Keratinocyte (primary cell): ENCODE data around the gene PLBD2. TPM values are rescaled to one million over a fixed set of nuclear protein-coding genes. Genes with fewer than 3 reads are reported as not detected.

Experiments used
- DNase-seq: peaks from one replicate; pipeline ENCODE4 v3.0.0-alpha.2; 2011; ENCODE audit warnings: low read depth, missing footprints, low spot score
- FAIRE-seq: peaks from 2 replicates; lab custom pipeline; 2011; peaks lifted over from hg19 to GRCh38; lab: Jason Lieb, UNC
- H2AFZ ChIP-seq: 2 replicates; pipeline ENCODE4 v1.6.0; 2012; ENCODE audit warnings: low read length, control low read depth, inconsistent platforms; ENCODE audit not compliant: control insufficient read depth
- H3K27ac ChIP-seq: 2 replicates; pipeline ENCODE4 v1.5.1; 2011; ENCODE audit warnings: low read length; ENCODE audit not compliant: control insufficient read depth, insufficient read depth
- H3K27me3 ChIP-seq: 3 replicates; pipeline ENCODE4 v1.6.0; 2011; ENCODE audit warnings: low read length; ENCODE audit not compliant: control insufficient read depth, insufficient read depth; ENCODE audit errors: extremely low read depth
- H3K36me3 ChIP-seq, 2 experiments: 2 replicates in 1 of 2; 3 replicates in 1 of 2; pipeline ENCODE4 v1.5.1; 2011; ENCODE audit warnings: low read length in 2 of 2, mild to moderate bottlenecking in 1 of 2; ENCODE audit not compliant: control insufficient read depth in 2 of 2, insufficient read depth in 2 of 2; ENCODE audit errors: extremely low read depth in 1 of 2
- H3K4me1 ChIP-seq: 3 replicates; pipeline ENCODE4 v1.5.1; 2011; ENCODE audit warnings: low read length; ENCODE audit not compliant: control insufficient read depth, insufficient read depth; ENCODE audit errors: extremely low read depth
- H3K4me2 ChIP-seq: 3 replicates; pipeline ENCODE4 v1.6.0; 2011; ENCODE audit warnings: low read depth, low read length; ENCODE audit not compliant: control insufficient read depth, insufficient read depth; ENCODE audit errors: extremely low read depth
- H3K4me3 ChIP-seq, 3 experiments: fragments of 200-600 bp in 1 of 3; sonication (generic) in 1 of 3; 2 replicates in 2 of 3; 3 replicates in 1 of 3; pipeline ENCODE4 v1.5.1; 2011 to 2016; ENCODE audit warnings: low read length in 3 of 3, mild to moderate bottlenecking in 3 of 3, control low read depth in 2 of 3, inconsistent platforms in 1 of 3, low read depth in 1 of 3, mixed read lengths in 1 of 3, mixed run types in 1 of 3, moderate library complexity in 1 of 3; ENCODE audit not compliant: control insufficient read depth in 2 of 3, insufficient read depth in 2 of 3; ENCODE audit errors: extremely low read depth in 1 of 3
- H3K79me2 ChIP-seq: 2 replicates; pipeline ENCODE4 v1.6.0; 2012; ENCODE audit warnings: low read length; ENCODE audit not compliant: control insufficient read depth, insufficient read depth
- H3K9ac ChIP-seq: 3 replicates; pipeline ENCODE4 v1.6.0; 2011; ENCODE audit warnings: low read length; ENCODE audit not compliant: control insufficient read depth, insufficient read depth; ENCODE audit errors: extremely low read depth
- H3K9me1 ChIP-seq: 3 replicates; pipeline ENCODE4 v1.6.0; 2011; ENCODE audit warnings: low read length; ENCODE audit not compliant: control insufficient read depth, insufficient read depth; ENCODE audit errors: extremely low read depth
- H3K9me3 ChIP-seq: 2 replicates; pipeline ENCODE4 v1.5.1; 2012; ENCODE audit warnings: low read depth, low read length; ENCODE audit not compliant: control insufficient read depth
- H4K20me1 ChIP-seq: 3 replicates; pipeline ENCODE4 v1.6.0; 2011; ENCODE audit warnings: low read length; ENCODE audit not compliant: control insufficient read depth, insufficient read depth; ENCODE audit errors: extremely low read depth
- EZH2 ChIP-seq: IDR thresholded peaks from one replicate; pipeline ENCODE4 v1.6.1; 2012; ENCODE audit warnings: inconsistent platforms, mild to moderate bottlenecking, low read length, moderate library complexity
- dilution Hi-C: fragments of 300-500 bp; cut with MboI; formaldehyde crosslinking; loops from one replicate; pipeline ENCODE4 v1.7.0; 2020; ENCODE audit warnings: low sequenced_read_pairs; ENCODE audit not compliant: extremely low pct_ligation_motif_present
- polyA plus RNA-seq, 5 experiments: library from polyadenylated mRNA; depleted of rRNA in 3 of 5; stranded (reverse) in 3 of 5; stranded (forward) in 1 of 5; unstranded in 1 of 5; fragments of >200 nt; gene quantifications; 1 replicate in 1 of 5; 2 replicates in 3 of 5; 3 replicates in 1 of 5; pipeline versions ENCODE4 v1.2.1 to v1.2.3, GENCODE V29; 2011 to 2012; ENCODE audit warnings: missing spikeins in 2 of 5, low read depth in 1 of 5, low replicate concordance in 1 of 5
- TF ChIP-seq, protein P1 (sequence below), 3 experiments: IDR thresholded peaks in 1 of 3; conservative IDR thresholded peaks in 1 of 3; optimal IDR thresholded peaks in 1 of 3; 2 replicates in 2 of 3; 3 replicates in 1 of 3; pipeline versions ENCODE3 to v1.5.1; 2011; ENCODE audit warnings: low read length in 3 of 3, mild to moderate bottlenecking in 3 of 3, moderate library complexity in 2 of 3, control low read depth in 1 of 3, inconsistent platforms in 1 of 3; ENCODE audit not compliant: insufficient read depth in 2 of 3; ENCODE audit errors: extremely low read depth in 1 of 3

Gene PLBD2
- polyA plus RNA-seq, 1 donor (not counting 4 experiments of a cell fraction or from before 2014, with no cell fraction given): 12.9 TPM

DNA sequence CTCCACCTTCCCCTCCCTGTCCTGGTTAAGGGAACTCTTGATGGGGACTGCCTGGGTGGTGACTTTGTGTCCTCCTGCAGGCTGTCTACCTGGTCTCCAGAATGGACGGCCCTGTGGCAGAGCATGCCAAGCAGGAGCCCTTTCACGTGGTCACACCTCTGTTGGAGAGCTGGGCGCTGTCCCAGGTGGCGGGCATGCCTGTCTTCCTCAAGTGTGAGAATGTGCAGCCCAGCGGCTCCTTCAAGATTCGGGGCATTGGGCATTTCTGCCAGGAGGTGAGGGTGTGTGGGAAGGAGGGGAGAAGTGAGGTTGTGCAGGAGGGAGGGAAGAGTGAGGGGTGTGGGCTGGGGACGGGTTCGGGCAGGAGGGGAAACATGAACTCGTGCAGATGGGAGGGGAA is 69.5 kb downstream of the PLBD2 start:
- Histone ChIP-seq H3K9me3 (no peaks in the 10 kb centered on the region), H3K27ac (no peak overlapping the region), H3K79me2 (no peaks in the 10 kb centered on the region), H2AFZ (no peak overlapping the region), H3K4me3 (no peak overlapping the region), H3K4me1 (peaks cover under 1% of the 10 kb centered on the region), H3K9me1 (no peaks in the 10 kb centered on the region), H3K27me3 (no peaks in the 10 kb centered on the region), H3K9ac (no peak overlapping the region), H3K36me3 (no peaks in the 10 kb centered on the region), H4K20me1 (no peaks in the 10 kb centered on the region), H3K4me2 (no peak overlapping the region)
- no peak for FAIRE-seq
- dilution Hi-C loops: no loop called here
- no peak for DNase-seq
- no peak for TF ChIP-seq EZH2
- TF ChIP-seq, protein P1, sequence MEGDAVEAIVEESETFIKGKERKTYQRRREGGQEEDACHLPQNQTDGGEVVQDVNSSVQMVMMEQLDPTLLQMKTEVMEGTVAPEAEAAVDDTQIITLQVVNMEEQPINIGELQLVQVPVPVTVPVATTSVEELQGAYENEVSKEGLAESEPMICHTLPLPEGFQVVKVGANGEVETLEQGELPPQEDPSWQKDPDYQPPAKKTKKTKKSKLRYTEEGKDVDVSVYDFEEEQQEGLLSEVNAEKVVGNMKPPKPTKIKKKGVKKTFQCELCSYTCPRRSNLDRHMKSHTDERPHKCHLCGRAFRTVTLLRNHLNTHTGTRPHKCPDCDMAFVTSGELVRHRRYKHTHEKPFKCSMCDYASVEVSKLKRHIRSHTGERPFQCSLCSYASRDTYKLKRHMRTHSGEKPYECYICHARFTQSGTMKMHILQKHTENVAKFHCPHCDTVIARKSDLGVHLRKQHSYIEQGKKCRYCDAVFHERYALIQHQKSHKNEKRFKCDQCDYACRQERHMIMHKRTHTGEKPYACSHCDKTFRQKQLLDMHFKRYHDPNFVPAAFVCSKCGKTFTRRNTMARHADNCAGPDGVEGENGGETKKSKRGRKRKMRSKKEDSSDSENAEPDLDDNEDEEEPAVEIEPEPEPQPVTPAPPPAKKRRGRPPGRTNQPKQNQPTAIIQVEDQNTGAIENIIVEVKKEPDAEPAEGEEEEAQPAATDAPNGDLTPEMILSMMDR (optimal IDR thresholded peaks at IDR 0.05 in 1 of 3, IDR thresholded peaks at IDR 0.05 in 1 of 3, conservative IDR thresholded peaks at IDR 0.05 in 1 of 3; ENCODE audit: extremely low read depth in 1 of 3, insufficient read depth in 2 of 3, low read length in 3 of 3): no peak

DNA sequence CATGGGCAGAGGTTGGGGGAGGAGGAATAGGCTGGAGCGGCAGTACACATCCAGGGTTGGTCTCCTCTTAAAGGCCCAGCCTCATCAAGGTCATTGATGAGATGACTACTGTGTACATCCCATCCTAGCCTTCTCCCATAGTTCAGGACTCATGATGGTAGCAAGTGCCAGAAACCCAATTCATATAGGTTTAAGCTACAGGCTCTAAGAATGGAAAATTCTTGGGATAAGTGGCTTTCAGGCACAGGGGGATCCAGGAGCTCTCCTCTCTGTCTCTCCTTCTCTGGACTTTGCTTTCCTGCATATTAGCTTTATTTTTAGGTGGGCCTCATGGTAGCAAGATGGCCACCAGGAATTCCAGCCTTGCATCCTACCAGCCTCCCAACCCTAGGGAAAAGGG is 70.1 kb downstream of the PLBD2 start:
- Histone ChIP-seq H2AFZ (no peak overlapping the region), H3K9ac (no peak overlapping the region), H3K4me2 (no peak overlapping the region), H3K27me3 (no peaks in the 10 kb centered on the region), H3K27ac (no peak overlapping the region), H3K9me1 (no peaks in the 10 kb centered on the region), H3K36me3 (no peaks in the 10 kb centered on the region), H3K4me1 (no peaks in the 10 kb centered on the region), H4K20me1 (no peaks in the 10 kb centered on the region), H3K4me3 (no peak overlapping the region), H3K9me3 (no peaks in the 10 kb centered on the region), H3K79me2 (no peaks in the 10 kb centered on the region)
- DNase-seq (no peak), FAIRE-seq (no peak)
- no peak for TF ChIP-seq EZH2
- TF ChIP-seq, protein P1 (optimal IDR thresholded peaks at IDR 0.05 in 1 of 3, IDR thresholded peaks at IDR 0.05 in 1 of 3, conservative IDR thresholded peaks at IDR 0.05 in 1 of 3; ENCODE audit: extremely low read depth in 1 of 3, insufficient read depth in 2 of 3, low read length in 3 of 3): no peak
- dilution Hi-C loops: no loop called here
